ENCODE results near the gene IFT27. TPM values are rescaled to one million over a fixed set of nuclear protein-coding genes. Genes with fewer than 3 reads are reported as not detected.

The IFT27 gene
- total RNA-seq, 1 experiment from 2014 or later, result 74.2 TPM

DNA sequence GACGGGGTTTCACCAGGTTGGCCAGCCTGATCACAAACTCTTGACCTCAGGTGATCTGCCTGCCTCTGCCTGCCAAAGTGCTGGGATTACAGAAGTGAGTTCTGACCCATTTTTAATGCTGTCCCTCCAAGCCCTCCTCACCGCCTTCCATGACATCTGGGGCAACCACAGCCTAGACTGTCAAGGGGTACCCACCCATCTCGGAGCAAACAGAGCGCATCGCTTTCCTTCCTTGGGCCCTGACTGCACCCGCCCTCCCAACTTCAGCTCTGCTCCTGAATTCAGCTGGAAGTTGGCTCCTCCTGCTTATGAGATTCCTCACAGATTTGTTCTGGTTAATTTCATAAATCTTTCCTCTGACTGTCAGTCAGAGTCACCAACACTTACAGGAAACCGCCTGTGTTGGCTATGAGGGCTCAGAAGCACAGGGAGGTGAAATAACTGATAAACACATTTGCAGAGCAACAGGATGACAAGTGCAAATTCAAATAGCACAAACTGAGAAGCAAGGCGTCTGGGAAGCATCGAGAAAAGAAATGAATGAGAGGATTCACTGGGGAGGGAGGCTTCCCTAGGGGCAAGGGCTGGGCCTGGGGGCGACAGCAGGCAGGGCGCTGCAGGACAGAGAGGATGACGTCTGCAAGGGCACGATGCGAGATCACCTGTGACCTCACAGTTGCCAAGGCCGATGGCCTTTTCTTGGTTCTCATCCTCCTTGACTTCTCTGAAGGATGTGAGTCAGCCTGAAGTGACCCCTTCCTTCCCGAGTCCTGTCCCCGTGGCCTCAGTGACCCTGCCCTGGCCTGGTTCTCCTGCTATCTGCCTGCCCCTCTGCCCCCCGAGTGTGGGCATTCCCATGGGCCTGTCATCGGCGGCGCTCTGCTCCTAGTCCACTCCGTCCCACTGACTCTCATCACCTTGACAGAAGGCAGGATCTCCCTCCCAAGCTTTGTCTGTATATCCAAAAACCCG is 6.1 kb downstream of the IFT27 start:
- Histone ChIP-seq H4K20me1 (ENCODE audit: insufficient read depth) (no peaks in the 10 kb centered on the region), H3K4me3 (no peak overlapping the region), H3K27ac (no peak overlapping the region), H3K4me2 (no peak overlapping the region), H3K36me3 (ENCODE audit: low read depth) (no peaks in the 10 kb centered on the region), H3K9me2 (ENCODE audit: insufficient read depth) (no peaks in the 10 kb centered on the region), H3K79me2 (ENCODE audit: low read depth) (no peaks in the 10 kb centered on the region), H3K4me1 (replicated peaks; ENCODE audit: insufficient read depth) (peaks cover 2% of the 10 kb centered on the region), H3K27me3 (ENCODE audit: insufficient read depth, low read depth) (no peaks in the 10 kb centered on the region), H3F3A (ENCODE audit: insufficient read depth, low read depth) (no peaks in the 10 kb centered on the region), H3K9me3 (ENCODE audit: insufficient read depth, low read depth) (no peaks in the 10 kb centered on the region), H2AFZ (no peak overlapping the region)
- intact Hi-C loops (cut with micrococcal nuclease; ENCODE audit: unreplicated experiment), result no loop called here
- POLR2A ChIA-PET (ENCODE audit: unreplicated experiment), result no interaction called here
- CTCF ChIA-PET, result no interaction called here
- TF ChIP-seq, protein P1, sequence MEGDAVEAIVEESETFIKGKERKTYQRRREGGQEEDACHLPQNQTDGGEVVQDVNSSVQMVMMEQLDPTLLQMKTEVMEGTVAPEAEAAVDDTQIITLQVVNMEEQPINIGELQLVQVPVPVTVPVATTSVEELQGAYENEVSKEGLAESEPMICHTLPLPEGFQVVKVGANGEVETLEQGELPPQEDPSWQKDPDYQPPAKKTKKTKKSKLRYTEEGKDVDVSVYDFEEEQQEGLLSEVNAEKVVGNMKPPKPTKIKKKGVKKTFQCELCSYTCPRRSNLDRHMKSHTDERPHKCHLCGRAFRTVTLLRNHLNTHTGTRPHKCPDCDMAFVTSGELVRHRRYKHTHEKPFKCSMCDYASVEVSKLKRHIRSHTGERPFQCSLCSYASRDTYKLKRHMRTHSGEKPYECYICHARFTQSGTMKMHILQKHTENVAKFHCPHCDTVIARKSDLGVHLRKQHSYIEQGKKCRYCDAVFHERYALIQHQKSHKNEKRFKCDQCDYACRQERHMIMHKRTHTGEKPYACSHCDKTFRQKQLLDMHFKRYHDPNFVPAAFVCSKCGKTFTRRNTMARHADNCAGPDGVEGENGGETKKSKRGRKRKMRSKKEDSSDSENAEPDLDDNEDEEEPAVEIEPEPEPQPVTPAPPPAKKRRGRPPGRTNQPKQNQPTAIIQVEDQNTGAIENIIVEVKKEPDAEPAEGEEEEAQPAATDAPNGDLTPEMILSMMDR (conservative IDR thresholded peaks at IDR 0.05), result no peak
- TF ChIP-seq EZH2 (IDR thresholded peaks at IDR 0.05; ENCODE audit: low read depth), result no peak
- DNase-seq, result no peak
- BruUV-seq (replicated peaks), result no TSS peak

DNA sequence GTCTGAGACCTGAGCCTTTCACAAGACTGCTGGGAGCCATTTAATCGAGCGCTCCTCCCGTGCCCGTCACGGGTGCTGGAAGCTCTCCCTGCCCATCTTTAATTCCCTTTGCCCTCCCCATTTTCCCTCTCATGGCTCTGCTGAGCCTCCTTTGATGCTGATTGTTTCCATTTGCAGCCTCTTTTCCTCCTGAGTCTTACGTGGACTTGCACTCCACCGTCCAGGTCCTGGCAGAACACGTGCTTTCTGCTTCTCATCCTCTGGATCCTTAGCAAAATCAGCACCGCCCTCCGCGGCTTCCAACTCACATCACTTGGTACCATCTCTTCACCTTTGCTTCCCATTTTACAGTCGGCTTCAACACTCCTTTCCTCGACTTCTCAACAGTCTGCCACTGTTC is 7.3 kb downstream of the IFT27 start:
- no peak for TF ChIP-seq EZH2 (IDR thresholded peaks at IDR 0.05; ENCODE audit: low read depth)
- TF ChIP-seq, protein P1 (conservative IDR thresholded peaks at IDR 0.05), result no peak
- no peak for DNase-seq

DNA sequence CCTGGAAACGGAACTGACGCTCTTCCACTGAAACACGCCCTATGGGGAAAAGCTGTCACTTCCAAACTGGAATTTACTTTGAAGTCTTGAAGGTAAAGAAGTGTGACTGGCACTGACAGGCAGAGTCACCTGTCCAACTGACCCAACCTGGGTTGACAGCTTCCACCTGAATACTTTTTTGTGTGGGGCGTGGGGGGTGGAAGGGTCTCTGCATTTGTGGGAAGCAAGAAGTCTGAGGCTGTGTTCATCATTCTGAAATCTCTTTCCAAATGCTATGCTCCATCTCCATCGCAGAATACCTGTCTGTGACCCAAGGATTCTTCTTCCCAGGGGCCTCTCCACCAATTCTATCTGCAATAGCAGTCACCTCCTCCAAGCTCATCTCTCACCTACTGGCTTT is 7.8 kb downstream of the IFT27 start:
- Histone ChIP-seq H3F3A (ENCODE audit: insufficient read depth, low read depth) (peaks cover 7% of the 10 kb centered on the region; the same call in 1 of the 2 replicates), H3K27me3 (ENCODE audit: insufficient read depth, low read depth) (no peaks in the 10 kb centered on the region), H3K4me1 (replicated peaks; ENCODE audit: insufficient read depth) (peaks cover 12% of the 10 kb centered on the region), H2AFZ (no peak overlapping the region), H3K4me2 (no peak overlapping the region), H3K36me3 (ENCODE audit: low read depth) (no peaks in the 10 kb centered on the region), H4K20me1 (ENCODE audit: insufficient read depth) (no peaks in the 10 kb centered on the region), H3K27ac (no peak overlapping the region), H3K9me2 (ENCODE audit: insufficient read depth) (no peaks in the 10 kb centered on the region), H3K4me3 (no peak overlapping the region), H3K79me2 (ENCODE audit: low read depth) (no peaks in the 10 kb centered on the region), H3K9me3 (ENCODE audit: insufficient read depth, low read depth) (no peaks in the 10 kb centered on the region)
- TF ChIP-seq, protein P1 (conservative IDR thresholded peaks at IDR 0.05), result no peak
- no peak for TF ChIP-seq EZH2 (IDR thresholded peaks at IDR 0.05; ENCODE audit: low read depth)
- no peak for DNase-seq
- no TSS peak for BruUV-seq (replicated peaks)
- POLR2A ChIA-PET (ENCODE audit: unreplicated experiment), result no interaction called here
- CTCF ChIA-PET, result no interaction called here
- intact Hi-C loops (cut with micrococcal nuclease; ENCODE audit: unreplicated experiment), result no loop called here

More for the DNA sequence above, 7.3 kb downstream of the IFT27 start:
- H3K9me2 ChIP-seq (ENCODE audit: insufficient read depth), result no peaks in the 10 kb centered on the region
- no peak overlapping the region for H3K27ac ChIP-seq
- no peaks in the 10 kb centered on the region for H3K9me3 ChIP-seq (ENCODE audit: insufficient read depth, low read depth)
- H3F3A ChIP-seq (ENCODE audit: insufficient read depth, low read depth), result peaks cover 4% of the 10 kb centered on the region; the same call in 1 of the 2 replicates
- H2AFZ ChIP-seq, result no peak overlapping the region
- H3K4me2 ChIP-seq, result no peak overlapping the region
- H3K27me3 ChIP-seq (ENCODE audit: insufficient read depth, low read depth), result no peaks in the 10 kb centered on the region
- POLR2A ChIA-PET (ENCODE audit: unreplicated experiment), result no interaction called here
- peaks cover 7% of the 10 kb centered on the region for H3K4me1 ChIP-seq (replicated peaks; ENCODE audit: insufficient read depth)
- no peaks in the 10 kb centered on the region for H3K79me2 ChIP-seq (ENCODE audit: low read depth)
- no peak overlapping the region for H3K4me3 ChIP-seq
- intact Hi-C loops (cut with micrococcal nuclease; ENCODE audit: unreplicated experiment), result no loop called here
- no peaks in the 10 kb centered on the region for H4K20me1 ChIP-seq (ENCODE audit: insufficient read depth)
- H3K36me3 ChIP-seq (ENCODE audit: low read depth), result no peaks in the 10 kb centered on the region
- no TSS peak for BruUV-seq (replicated peaks)
- CTCF ChIA-PET, result no interaction called here
